Lung (tissue), 12 donors: ENCODE results near the gene TMCO4. TPM values are rescaled to one million over a fixed set of nuclear protein-coding genes. Genes with fewer than 3 reads are reported as not detected.

ENCODE experiments used
- ATAC-seq: fragments of 200-7000 bp; cut with Tn5 transposase; one replicate; pipeline ENCODE4 v1.9.1; 2020; ENCODE audit warnings: moderate number of reproducible peaks; ENCODE audit not compliant: insufficient read depth, low FRiP score
- DNase-seq, 3 donors: peaks; one replicate each; pipeline ENCODE4 v3.0.0-alpha.2; 2013 to 2017
- H3K27ac ChIP-seq, 2 donors: one replicate each; pipeline ENCODE4 v1.5.1; 2013; ENCODE audit warnings: mild to moderate bottlenecking in 2 of 2, moderate library complexity in 2 of 2, control low read depth in 1 of 2, inconsistent platforms in 1 of 2, low read depth in 1 of 2, low read length in 1 of 2
- H3K27me3 ChIP-seq, 3 donors: one replicate each; pipeline ENCODE4 v1.5.1; 2013; ENCODE audit warnings: low read length in 2 of 3; ENCODE audit not compliant: control insufficient read depth in 3 of 3, insufficient read depth in 3 of 3
- H3K36me3 ChIP-seq, 4 donors: one replicate each; pipeline ENCODE4 v1.5.1; 2013; ENCODE audit warnings: low read length in 4 of 4, mild to moderate bottlenecking in 1 of 4, moderate library complexity in 1 of 4; ENCODE audit not compliant: control insufficient read depth in 4 of 4, insufficient read depth in 4 of 4
- H3K4me1 ChIP-seq, 5 donors: one replicate each; pipeline ENCODE4 v1.5.1; 2013; ENCODE audit warnings: low read length in 5 of 5, mild to moderate bottlenecking in 2 of 5, moderate library complexity in 1 of 5; ENCODE audit not compliant: control insufficient read depth in 5 of 5, insufficient read depth in 5 of 5
- H3K4me3 ChIP-seq: one replicate; pipeline ENCODE4 v1.5.1; 2013; ENCODE audit warnings: mild to moderate bottlenecking, control low read depth, moderate library complexity
- H3K9ac ChIP-seq, 2 donors: one replicate each; pipeline ENCODE4 v1.5.1; 2013; ENCODE audit warnings: low read length in 2 of 2, control low read depth in 1 of 2; ENCODE audit not compliant: insufficient read depth in 1 of 2
- H3K9me3 ChIP-seq, 4 donors: one replicate each; pipeline ENCODE4 v1.5.1; 2013; ENCODE audit warnings: low read length in 3 of 4, mild to moderate bottlenecking in 1 of 4, moderate library complexity in 1 of 4; ENCODE audit not compliant: control insufficient read depth in 4 of 4, insufficient read depth in 3 of 4
- CTCF ChIP-seq: IDR thresholded peaks from 2 replicates; pipeline ENCODE4 v1.5.1; 2012; ENCODE audit warnings: mild to moderate bottlenecking; ENCODE audit errors: control extremely low read depth, extremely low read depth
- WGBS, 2 donors: extraction: QIAGEN DNeasy Blood & Tissue Kit; methylation state at CpG; one replicate each; pipeline ENCODE4 v1.1.7; 2013; 5-methylcytosine and 5-hydroxymethylcytosine counted together
- polyA plus RNA-seq, 2 donors: library from polyadenylated mRNA; stranded (reverse); fragments of 200-250 nt; gene quantifications; one replicate each; pipeline ENCODE4 v1.2.1, GENCODE V29; 2013
- total RNA-seq, 2 donors: library from RNA; depleted of rRNA in 1 of 2; stranded (reverse); fragments of >200 nt in 1 of 2; gene quantifications; one replicate each; pipeline ENCODE4 v1.2.1, GENCODE V29; 2014 to 2021
- donor health status: control.
- donor health status: control.
- donor health status: Bipolar disorder and iron deficiency.
- donor health status: healthy.
- donor health status: DM: yes; HTN: yes; CAD: no.

The TMCO4 gene
- total and polyA plus RNA-seq, 4 donors, result 14.3 to 27.8 (median 19.5) TPM

GRCh38 chr1:19770436-19771190 lies 29.1 kb downstream of the TMCO4 start:
- DNase-seq (no peak), ATAC-seq (no peak)
- Histone ChIP-seq H3K27me3 (no peaks in the 10 kb centered on the region), H3K4me1 (peaks cover 0 to 4% (median 0%) of the 10 kb centered on the region in 5 donors), H3K9me3 (no peaks in the 10 kb centered on the region), H3K9ac (no peak overlapping the region), H3K27ac (no peak overlapping the region), H3K36me3 (peaks cover 0 to 24% (median 1%) of the 10 kb centered on the region in 4 donors), H3K4me3 (no peak overlapping the region)
- no peak for TF ChIP-seq CTCF
- WGBS, 2 donors, result 85 to 88% methylated on average over 10 of the region's 10 CpGs

GRCh38 chr1:19769211-19769932 lies 30.3 kb downstream of the TMCO4 start:
- peaks cover 0 to 24% (median 1%) of the 10 kb centered on the region in 4 donors for H3K36me3 ChIP-seq
- no peak for TF ChIP-seq CTCF
- H3K27me3 ChIP-seq, result no peaks in the 10 kb centered on the region
- H3K9me3 ChIP-seq, result no peaks in the 10 kb centered on the region
- H3K4me3 ChIP-seq, result no peak overlapping the region
- ATAC-seq (no peak), DNase-seq (peak in 2 of 3 donors; percentile 21 to 51)
- H3K4me1 ChIP-seq, result peaks cover 0 to 4% (median 0%) of the 10 kb centered on the region in 5 donors
- 76 to 84% methylated on average over 10 of the region's 10 CpGs for WGBS, 2 donors
- no peak overlapping the region for H3K27ac ChIP-seq
- no peak overlapping the region for H3K9ac ChIP-seq

- Histone ChIP-seq H3K36me3 (peaks cover 0 to 24% (median 1%) of the 10 kb centered on the region in 4 donors), H3K27me3 (no peaks in the 10 kb centered on the region), H3K27ac (no peak overlapping the region), H3K9ac (no peak overlapping the region), H3K9me3 (no peaks in the 10 kb centered on the region), H3K4me1 (peaks cover 0 to 4% (median 0%) of the 10 kb centered on the region in 5 donors), H3K4me3 (no peak overlapping the region)
- ATAC-seq (no peak), DNase-seq (no peak)
- TF ChIP-seq CTCF, result no peak
- WGBS, 2 donors, result 89 to 93% methylated on average over 18 of the region's 18 CpGs
These were observed 31.1 kb downstream of the TMCO4 start for GRCh38 chr1:19768353-19769210.
